ENCODE results near the gene GPR158.

DNA sequence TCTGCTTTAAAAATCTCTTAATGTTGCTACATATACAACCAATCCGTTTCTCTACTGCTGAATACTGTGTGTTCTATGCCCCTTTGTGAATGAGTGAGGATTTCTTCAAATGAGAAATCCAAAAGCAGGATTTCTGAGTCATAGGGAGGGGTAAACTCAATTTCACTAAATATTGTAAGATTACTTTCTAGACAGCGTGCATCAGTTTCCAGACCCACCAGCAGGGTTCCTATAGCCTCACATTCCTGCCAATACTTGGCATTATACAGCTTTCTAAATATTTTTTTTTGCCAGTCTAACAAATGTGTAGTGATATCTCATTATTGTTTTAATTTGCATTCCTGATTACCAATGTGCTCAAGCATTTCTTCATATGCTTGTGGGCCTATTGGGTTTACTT, 35.5 kb downstream of the GPR158 start:
- TF ChIP-seq, protein P1, sequence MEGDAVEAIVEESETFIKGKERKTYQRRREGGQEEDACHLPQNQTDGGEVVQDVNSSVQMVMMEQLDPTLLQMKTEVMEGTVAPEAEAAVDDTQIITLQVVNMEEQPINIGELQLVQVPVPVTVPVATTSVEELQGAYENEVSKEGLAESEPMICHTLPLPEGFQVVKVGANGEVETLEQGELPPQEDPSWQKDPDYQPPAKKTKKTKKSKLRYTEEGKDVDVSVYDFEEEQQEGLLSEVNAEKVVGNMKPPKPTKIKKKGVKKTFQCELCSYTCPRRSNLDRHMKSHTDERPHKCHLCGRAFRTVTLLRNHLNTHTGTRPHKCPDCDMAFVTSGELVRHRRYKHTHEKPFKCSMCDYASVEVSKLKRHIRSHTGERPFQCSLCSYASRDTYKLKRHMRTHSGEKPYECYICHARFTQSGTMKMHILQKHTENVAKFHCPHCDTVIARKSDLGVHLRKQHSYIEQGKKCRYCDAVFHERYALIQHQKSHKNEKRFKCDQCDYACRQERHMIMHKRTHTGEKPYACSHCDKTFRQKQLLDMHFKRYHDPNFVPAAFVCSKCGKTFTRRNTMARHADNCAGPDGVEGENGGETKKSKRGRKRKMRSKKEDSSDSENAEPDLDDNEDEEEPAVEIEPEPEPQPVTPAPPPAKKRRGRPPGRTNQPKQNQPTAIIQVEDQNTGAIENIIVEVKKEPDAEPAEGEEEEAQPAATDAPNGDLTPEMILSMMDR (IDR thresholded peaks at IDR 0.05; ENCODE audit: control extremely low read depth in 1 of 3, insufficient read depth in 1 of 3, low read depth in 1 of 3, low read length in 3 of 3) = no peak
- no peak for TF ChIP-seq JUN (IDR thresholded peaks at IDR 0.05; ENCODE audit: low read depth, low read length)
- TF ChIP-seq POLR2A (IDR thresholded peaks at IDR 0.05; ENCODE audit: control extremely low read depth in 1 of 2, low read depth in 2 of 2, low read length in 2 of 2) = no peak
